Ovary (tissue), 9 donors: ENCODE data around the gene PTPN14. TPM values are rescaled to one million over a fixed set of nuclear protein-coding genes. Genes with fewer than 3 reads are reported as not detected.

ENCODE experiments used
- DNase-seq, 5 donors: peaks; one replicate each; pipeline ENCODE4 v3.0.0-alpha.2; 2019 to 2020
- H3K27ac ChIP-seq, 2 donors: fragments of 200-600 bp; one replicate each; pipeline versions ENCODE4 v1.5.1 to v1.8.0; 2019 to 2022
- H3K27me3 ChIP-seq: fragments of 200-600 bp; one replicate; pipeline ENCODE4 v1.8.0; 2022
- H3K36me3 ChIP-seq: fragments of 200-600 bp; sonication (generic); one replicate; pipeline ENCODE4 v1.5.1; 2019
- H3K4me1 ChIP-seq: one replicate; pipeline ENCODE4 v1.8.1; 2013; ENCODE audit warnings: mild to moderate bottlenecking, moderate library complexity; ENCODE audit not compliant: insufficient read depth
- H3K4me3 ChIP-seq: fragments of 200-600 bp; sonication (generic); one replicate; pipeline ENCODE4 v1.5.1; 2017
- H3K9me3 ChIP-seq, 2 donors: fragments of 200-600 bp in 1 of 2; sonication (generic) in 1 of 2; one replicate each; pipeline versions ENCODE4 v1.5.1 to v1.8.1; 2013 to 2019; ENCODE audit warnings: mild to moderate bottlenecking in 1 of 2, moderate library complexity in 1 of 2
- CTCF ChIP-seq, 3 donors: fragments of 450-650 bp in 2 of 3; fragments of 200-600 bp in 1 of 3; IDR thresholded peaks; one replicate each; pipeline versions ENCODE4 v1.5.1 to v1.8.0; 2016 to 2022; ENCODE audit warnings: antibody characterized with exemption in 3 of 3, mild to moderate bottlenecking in 1 of 3
- EP300 ChIP-seq: sonication (generic); formaldehyde crosslinking; IDR thresholded peaks from one replicate; pipeline ENCODE4 v1.6.1; 2017; ENCODE audit warnings: antibody characterized with exemption
- POLR2A ChIP-seq: fragments of 450-650 bp; IDR thresholded peaks from one replicate; pipeline ENCODE4 v1.6.1; 2017; ENCODE audit warnings: antibody characterized with exemption, mild to moderate bottlenecking, moderate library complexity
- WGBS, 3 donors: extraction: QIAGEN DNeasy Blood & Tissue Kit in 1 of 3; methylation state at CpG; one replicate each; pipeline versions ENCODE4 v1.1.5 to v1.1.7; 2013 to 2017; 5-methylcytosine and 5-hydroxymethylcytosine counted together
- intact Hi-C, 4 donors: fragments of 100-400 bp; cut with DNase I; formaldehyde crosslinking; loops; one replicate each; pipeline versions ENCODE4 v1.11.0 to v1.15.1; 2022 to 2023
- polyA plus RNA-seq, 2 donors: library from polyadenylated mRNA; stranded (reverse); fragments of 200-250 nt in 1 of 2; fragments of 350-450 nt in 1 of 2; fragmentation: Illumina TruSeq in 1 of 2; extraction: RNeasy Lipid Tissue Mini Kit (QIAGEN cat#74804) in 1 of 2; gene quantifications; one replicate each; pipeline ENCODE4 v1.2.3, GENCODE V29; 2013 to 2014
- total RNA-seq, 7 donors: library from RNA; depleted of rRNA in 2 of 7; stranded (reverse); fragments of >200 nt in 2 of 7; fragmentation: NEBNext Ultra II Directional in 3 of 7; extraction: Animal tissue kit (Norgen Biotek cat#: 25700) in 3 of 7; gene quantifications; one replicate each; pipeline versions ENCODE4 v1.1.0 to v1.2.4, GENCODE V29; 2016 to 2023
- donor health status: DM: no; HTN: no; CAD: no; lungs with moderate emphysema.
- donor health status: DM: no; HTN: no; CAD: no.
- donor health status: Bipolar disorder and iron deficiency.
- donor health status: DM: yes; HTN: yes; CAD: no.
- donor health status: DM: no; HTN: no; CAD: no.
- donor health status: DM: yes; HTN: yes; CAD: no.

The PTPN14 gene
- total and polyA plus RNA-seq, 9 donors, result 7.6 to 68.9 (median 41.1) TPM

DNA sequence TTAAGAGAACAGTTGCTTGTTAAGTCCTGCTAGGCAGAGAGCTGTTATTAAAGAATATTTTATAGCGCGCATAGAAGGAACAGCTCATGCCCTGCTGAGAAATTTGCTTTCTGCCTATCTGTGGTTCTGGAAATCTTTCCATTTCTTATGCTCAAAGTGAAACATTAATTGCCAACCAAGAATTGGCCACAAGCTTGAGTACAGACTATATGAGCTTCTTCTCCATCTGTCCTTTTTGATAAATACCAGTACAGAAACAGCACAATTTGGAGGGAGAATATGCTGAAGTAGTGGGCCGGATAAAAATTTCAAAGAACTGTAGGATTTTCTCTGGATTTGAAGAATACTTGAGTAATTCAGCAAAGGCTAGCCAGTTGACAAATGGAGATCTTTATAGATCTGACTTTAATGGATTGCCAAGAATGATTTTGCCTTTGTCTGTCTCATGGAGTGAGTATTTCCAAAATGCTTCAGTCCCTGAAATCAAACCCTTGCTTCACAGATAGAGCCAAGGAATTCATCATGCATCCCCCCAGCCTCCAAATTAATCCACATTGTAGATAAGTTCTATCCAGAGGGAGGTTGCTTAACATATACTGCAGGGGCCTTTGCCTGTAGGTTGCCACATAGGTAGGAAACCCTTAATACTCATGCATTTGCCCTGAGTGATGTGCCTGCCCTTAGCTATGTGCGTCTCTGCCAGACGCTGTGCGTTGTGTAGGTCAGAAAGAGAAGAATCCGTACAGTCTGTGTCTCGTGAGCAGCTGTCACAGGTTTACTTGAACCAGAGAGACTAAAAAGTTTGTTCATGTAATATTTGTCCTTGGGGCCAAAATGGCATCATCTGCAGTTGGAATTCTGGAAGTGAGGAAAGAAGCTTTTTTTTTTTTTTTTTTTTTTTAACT lies 226.3 kb downstream of the PTPN14 start:
- no peaks in the 10 kb centered on the region for H3K27me3 ChIP-seq
- no peaks in the 10 kb centered on the region for H3K36me3 ChIP-seq
- 92 to 98% (median 96%) methylated on average over 8 of the region's 8 CpGs for WGBS, 3 donors
- no peak overlapping the region for H3K4me3 ChIP-seq
- H3K27ac ChIP-seq, result no peak overlapping the region
- no peak for DNase-seq
- no peaks in the 10 kb centered on the region for H3K9me3 ChIP-seq
- H3K4me1 ChIP-seq, result no peaks in the 10 kb centered on the region
- intact Hi-C loops, result loop anchor here in 3 of 4 donors (5.0 kb wide), 1 partner anchor 63 kb away; no protein-coding TSS in a partner anchor
- no peak for TF ChIP-seq POLR2A
- no peak for TF ChIP-seq EP300
- TF ChIP-seq CTCF (IDR thresholded peaks at IDR 0.05), result no peak

DNA sequence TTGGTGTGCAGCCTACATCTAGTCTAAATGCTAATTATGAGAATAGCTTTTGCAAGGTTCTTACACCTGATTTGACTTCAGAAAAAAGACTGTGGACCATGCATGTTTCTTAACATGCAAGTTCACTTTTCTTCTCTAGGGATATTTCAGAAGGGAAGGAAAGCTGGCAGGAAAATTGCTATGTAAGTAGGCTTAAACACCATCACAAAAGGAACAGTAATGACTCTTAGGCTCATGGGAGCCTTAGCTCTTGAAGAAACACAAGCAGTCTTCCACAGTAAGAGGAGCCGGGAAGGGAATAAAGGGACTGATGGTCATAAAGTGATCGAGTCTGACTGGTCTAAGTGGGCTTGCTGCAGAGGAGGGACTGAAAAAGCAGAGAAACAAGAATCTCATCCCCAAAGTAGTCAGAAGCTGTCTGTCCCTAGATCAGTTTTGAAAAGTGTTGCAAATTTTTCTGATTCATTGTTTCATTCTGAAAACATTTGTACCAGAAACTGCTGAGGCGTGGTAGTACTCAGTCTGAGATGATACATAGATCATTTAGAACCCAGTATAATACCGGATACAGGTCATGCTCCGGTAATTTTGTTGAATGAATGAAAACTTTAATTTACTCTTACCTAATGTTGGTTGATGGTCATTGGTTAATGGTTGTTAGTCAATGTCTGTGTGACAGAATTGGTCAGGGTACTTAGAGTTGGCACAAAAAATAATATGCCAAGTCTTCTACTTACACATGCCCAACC lies 229.5 kb downstream of the PTPN14 start:
- 80 to 87% (median 83%) methylated on average over 5 of the region's 5 CpGs for WGBS, 3 donors

DNA sequence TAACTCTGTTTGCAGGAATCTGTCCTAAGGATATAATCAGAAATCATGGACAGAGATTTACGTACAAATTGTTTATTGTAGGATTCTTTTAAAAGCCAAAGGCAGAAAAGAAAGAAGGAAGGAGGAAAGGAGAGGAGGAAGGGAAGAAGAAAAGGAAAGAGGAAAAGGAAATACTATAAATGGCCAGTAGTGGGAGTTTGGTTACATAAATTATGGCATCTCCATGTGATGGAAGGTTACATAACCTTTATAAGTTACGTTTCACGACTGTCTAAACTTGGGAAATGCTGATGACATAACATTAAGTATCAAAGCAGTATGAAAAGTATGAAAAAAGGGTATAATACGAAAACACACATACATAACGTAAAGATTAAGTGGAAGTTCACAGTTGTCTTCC lies 231.5 kb downstream of the PTPN14 start:
- Histone ChIP-seq H3K4me3 (no peak overlapping the region), H3K27me3 (no peaks in the 10 kb centered on the region), H3K36me3 (no peaks in the 10 kb centered on the region), H3K4me1 (peaks cover 2% of the 10 kb centered on the region), H3K27ac (no peak overlapping the region), H3K9me3 (no peaks in the 10 kb centered on the region)
- WGBS, 3 donors, result 94% methylated on average over 5 of the region's 5 CpGs
- TF ChIP-seq EP300 (no peak), CTCF (IDR thresholded peaks at IDR 0.05) (no peak), POLR2A (no peak)
- intact Hi-C loops, result no loop called here
- no peak for DNase-seq

More for the DNA sequence above, 229.5 kb downstream of the PTPN14 start:
- Histone ChIP-seq H3K9me3 (no peaks in the 10 kb centered on the region), H3K4me1 (peaks cover 2% of the 10 kb centered on the region), H3K27me3 (no peaks in the 10 kb centered on the region), H3K27ac (no peak overlapping the region), H3K4me3 (no peak overlapping the region), H3K36me3 (no peaks in the 10 kb centered on the region)
- no peak for DNase-seq
- intact Hi-C loops, result no loop called here
- TF ChIP-seq CTCF (IDR thresholded peaks at IDR 0.05), result no peak
- TF ChIP-seq POLR2A, result no peak
- TF ChIP-seq EP300, result no peak

GRCh38 chr1:214318956-214319736 lies 232.3 kb downstream of the PTPN14 start:
- no peak overlapping the region for H3K4me3 ChIP-seq
- H3K27ac ChIP-seq, result no peak overlapping the region
- H3K9me3 ChIP-seq, result no peaks in the 10 kb centered on the region
- TF ChIP-seq CTCF (IDR thresholded peaks at IDR 0.05) (no peak), POLR2A (no peak), EP300 (no peak)
- intact Hi-C loops, result no loop called here
- no peak for DNase-seq
- no peaks in the 10 kb centered on the region for H3K36me3 ChIP-seq
- peaks cover 2% of the 10 kb centered on the region for H3K4me1 ChIP-seq
- H3K27me3 ChIP-seq, result no peaks in the 10 kb centered on the region
- 57 to 71% (median 71%) methylated on average over 10 of the region's 10 CpGs for WGBS, 3 donors
